ENCODE data around the gene SPAG16. TPM values are rescaled to one million over a fixed set of nuclear protein-coding genes. Genes with fewer than 3 reads are reported as not detected.

Gene SPAG16
- total RNA-seq, 1 donor from 2014 or later = 18.1 TPM

DNA sequence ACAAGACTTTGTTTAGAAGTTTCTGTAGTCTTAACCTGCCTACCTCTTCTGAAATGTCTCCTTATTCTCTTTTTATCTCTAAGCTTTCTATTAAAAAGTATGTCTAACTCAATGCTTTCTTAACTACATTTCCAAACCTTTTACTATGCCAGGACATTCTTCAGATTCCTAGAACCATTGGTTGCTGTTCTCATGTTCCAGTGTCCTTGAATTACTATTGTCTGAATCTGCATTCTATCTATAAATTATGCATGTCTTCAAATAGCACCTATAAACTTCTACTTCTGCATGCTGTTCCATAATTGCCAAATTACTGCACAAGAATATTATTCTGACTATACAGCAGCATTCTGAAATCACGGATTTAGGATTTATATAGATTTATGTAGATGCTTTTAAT is 960.6 kb downstream of the SPAG16 start:
- H3K36me3 Mint-ChIP-seq (ENCODE audit: unreplicated experiment) = no peaks in the 10 kb centered on the region
- no peaks in the 10 kb centered on the region for H3K9me3 Mint-ChIP-seq (ENCODE audit: unreplicated experiment)
- no peak overlapping the region for H3K4me3 Mint-ChIP-seq (ENCODE audit: unreplicated experiment)
- H3K4me1 Mint-ChIP-seq (ENCODE audit: low read depth, unreplicated experiment) = no peaks in the 10 kb centered on the region
- no peaks in the 10 kb centered on the region for H3K27me3 Mint-ChIP-seq (ENCODE audit: unreplicated experiment)
- TF ChIP-seq CTCF (IDR thresholded peaks at IDR 0.05; ENCODE audit: partially characterized antibody, unreplicated experiment) = no peak
- no peak for DNase-seq
- no peak overlapping the region for H3K27ac Mint-ChIP-seq (ENCODE audit: unreplicated experiment)

GRCh38 chr2:214246417-214246816 is 962.2 kb downstream of the SPAG16 start:
- Mint-ChIP-seq H3K4me1 (ENCODE audit: low read depth, unreplicated experiment) (no peaks in the 10 kb centered on the region), H3K9me3 (ENCODE audit: unreplicated experiment) (no peaks in the 10 kb centered on the region), H3K27me3 (ENCODE audit: unreplicated experiment) (no peaks in the 10 kb centered on the region), H3K27ac (ENCODE audit: unreplicated experiment) (no peak overlapping the region), H3K36me3 (ENCODE audit: unreplicated experiment) (no peaks in the 10 kb centered on the region), H3K4me3 (ENCODE audit: unreplicated experiment) (no peak overlapping the region)
- DNase-seq = no peak
- TF ChIP-seq CTCF (IDR thresholded peaks at IDR 0.05; ENCODE audit: partially characterized antibody, unreplicated experiment) = no peak

DNA sequence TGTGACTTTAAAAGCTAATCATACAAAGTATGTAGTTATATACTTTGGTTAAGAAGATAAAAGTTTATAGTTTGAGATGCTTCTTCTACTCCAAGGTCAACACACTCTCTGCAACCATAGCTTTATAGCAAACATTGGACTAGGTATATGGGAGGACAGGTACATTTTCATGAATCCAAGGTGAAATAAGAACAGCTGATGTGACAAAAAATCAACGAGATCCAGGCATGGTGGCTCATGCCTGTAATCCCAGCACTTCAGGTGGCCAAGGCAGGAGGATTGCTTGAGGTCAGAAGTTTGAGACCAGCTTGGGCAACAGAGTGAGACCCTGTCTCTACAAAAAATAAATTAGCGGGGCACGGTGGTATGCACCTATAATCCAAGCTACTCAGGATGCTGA is 963.3 kb downstream of the SPAG16 start:
- no peaks in the 10 kb centered on the region for H3K9me3 Mint-ChIP-seq (ENCODE audit: unreplicated experiment)
- no peak for TF ChIP-seq CTCF (IDR thresholded peaks at IDR 0.05; ENCODE audit: partially characterized antibody, unreplicated experiment)
- H3K36me3 Mint-ChIP-seq (ENCODE audit: unreplicated experiment) = no peaks in the 10 kb centered on the region
- H3K27ac Mint-ChIP-seq (ENCODE audit: unreplicated experiment) = no peak overlapping the region
- no peaks in the 10 kb centered on the region for H3K27me3 Mint-ChIP-seq (ENCODE audit: unreplicated experiment)
- no peaks in the 10 kb centered on the region for H3K4me1 Mint-ChIP-seq (ENCODE audit: low read depth, unreplicated experiment)
- H3K4me3 Mint-ChIP-seq (ENCODE audit: unreplicated experiment) = no peak overlapping the region
- no peak for DNase-seq

- no peak overlapping the region for H3K4me3 Mint-ChIP-seq (ENCODE audit: unreplicated experiment)
- no peaks in the 10 kb centered on the region for H3K4me1 Mint-ChIP-seq (ENCODE audit: low read depth, unreplicated experiment)
- DNase-seq = no peak
- H3K27me3 Mint-ChIP-seq (ENCODE audit: unreplicated experiment) = no peaks in the 10 kb centered on the region
- no peaks in the 10 kb centered on the region for H3K9me3 Mint-ChIP-seq (ENCODE audit: unreplicated experiment)
- no peak overlapping the region for H3K27ac Mint-ChIP-seq (ENCODE audit: unreplicated experiment)
- TF ChIP-seq CTCF (IDR thresholded peaks at IDR 0.05; ENCODE audit: partially characterized antibody, unreplicated experiment) = no peak
- no peaks in the 10 kb centered on the region for H3K36me3 Mint-ChIP-seq (ENCODE audit: unreplicated experiment)
These were observed 970.8 kb downstream of the SPAG16 start for GRCh38 chr2:214255046-214255445.

- Mint-ChIP-seq H3K27ac (ENCODE audit: unreplicated experiment) (no peak overlapping the region), H3K36me3 (ENCODE audit: unreplicated experiment) (no peaks in the 10 kb centered on the region), H3K27me3 (ENCODE audit: unreplicated experiment) (no peaks in the 10 kb centered on the region), H3K9me3 (ENCODE audit: unreplicated experiment) (no peaks in the 10 kb centered on the region), H3K4me3 (ENCODE audit: unreplicated experiment) (no peak overlapping the region), H3K4me1 (ENCODE audit: low read depth, unreplicated experiment) (peaks cover 7% of the 10 kb centered on the region)
- no peak for DNase-seq
- no peak for TF ChIP-seq CTCF (IDR thresholded peaks at IDR 0.05; ENCODE audit: partially characterized antibody, unreplicated experiment)
These were observed 977.4 kb downstream of the SPAG16 start for GRCh38 chr2:214261683-214262082.
